ENCODE data around the gene ETHE1. TPM values are rescaled to one million over a fixed set of nuclear protein-coding genes. Genes with fewer than 3 reads are reported as not detected.

Gene ETHE1
- total and polyA plus RNA-seq, 2 of the 8 experiments (the other 6 are each of a cell fraction or from before 2014, with no cell fraction given), result 19.9 to 96.0 TPM

GRCh38 chr19:43467276-43467675 lies 59.7 kb downstream of the ETHE1 start (continued):
- TF ChIP-seq, protein P1, sequence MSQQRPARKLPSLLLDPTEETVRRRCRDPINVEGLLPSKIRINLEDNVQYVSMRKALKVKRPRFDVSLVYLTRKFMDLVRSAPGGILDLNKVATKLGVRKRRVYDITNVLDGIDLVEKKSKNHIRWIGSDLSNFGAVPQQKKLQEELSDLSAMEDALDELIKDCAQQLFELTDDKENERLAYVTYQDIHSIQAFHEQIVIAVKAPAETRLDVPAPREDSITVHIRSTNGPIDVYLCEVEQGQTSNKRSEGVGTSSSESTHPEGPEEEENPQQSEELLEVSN (IDR thresholded peaks at IDR 0.05), result no peak
- TF ChIP-seq SIRT6 (IDR thresholded peaks at IDR 0.05; ENCODE audit: low read length) (no peak), MAFK (IDR thresholded peaks at IDR 0.05; ENCODE audit: low read depth, low read length) (no peak), GABPA (IDR thresholded peaks at IDR 0.05; ENCODE audit: borderline replicate concordance, insufficient read depth, low read length) (no peak)

Measured in H1 (cell line).